Transverse colon (tissue), 4 donors: ENCODE data around the gene EFCAB14.

Experiments used
- EP300 ChIP-seq: sonication (generic); formaldehyde crosslinking; IDR thresholded peaks from one replicate; pipeline ENCODE4 v1.6.1; 2017; ENCODE audit warnings: antibody characterized with exemption, low read depth
- POLR2A ChIP-seq: fragments of 450-650 bp; IDR thresholded peaks from one replicate; pipeline ENCODE4 v1.6.1; 2016; ENCODE audit warnings: antibody characterized with exemption, mild to moderate bottlenecking, moderate library complexity
- POLR2AphosphoS5 ChIP-seq, 3 donors: sonication (generic); formaldehyde crosslinking; IDR thresholded peaks; one replicate each; pipeline ENCODE4 v1.6.1; 2016; ENCODE audit warnings: antibody characterized with exemption in 3 of 3
- TF ChIP-seq, protein P1 (sequence below), 5 experiments: fragments of 200-600 bp in 3 of 5; fragments of 450-650 bp in 2 of 5; sonication (generic) in 3 of 5; IDR thresholded peaks; 1 replicate in 2 of 5; 2 replicates in 3 of 5; pipeline ENCODE4 v1.5.1; 2016 to 2017; ENCODE audit warnings: antibody characterized with exemption in 5 of 5, inconsistent platforms in 3 of 5, mild to moderate bottlenecking in 2 of 5, moderate library complexity in 1 of 5

DNA sequence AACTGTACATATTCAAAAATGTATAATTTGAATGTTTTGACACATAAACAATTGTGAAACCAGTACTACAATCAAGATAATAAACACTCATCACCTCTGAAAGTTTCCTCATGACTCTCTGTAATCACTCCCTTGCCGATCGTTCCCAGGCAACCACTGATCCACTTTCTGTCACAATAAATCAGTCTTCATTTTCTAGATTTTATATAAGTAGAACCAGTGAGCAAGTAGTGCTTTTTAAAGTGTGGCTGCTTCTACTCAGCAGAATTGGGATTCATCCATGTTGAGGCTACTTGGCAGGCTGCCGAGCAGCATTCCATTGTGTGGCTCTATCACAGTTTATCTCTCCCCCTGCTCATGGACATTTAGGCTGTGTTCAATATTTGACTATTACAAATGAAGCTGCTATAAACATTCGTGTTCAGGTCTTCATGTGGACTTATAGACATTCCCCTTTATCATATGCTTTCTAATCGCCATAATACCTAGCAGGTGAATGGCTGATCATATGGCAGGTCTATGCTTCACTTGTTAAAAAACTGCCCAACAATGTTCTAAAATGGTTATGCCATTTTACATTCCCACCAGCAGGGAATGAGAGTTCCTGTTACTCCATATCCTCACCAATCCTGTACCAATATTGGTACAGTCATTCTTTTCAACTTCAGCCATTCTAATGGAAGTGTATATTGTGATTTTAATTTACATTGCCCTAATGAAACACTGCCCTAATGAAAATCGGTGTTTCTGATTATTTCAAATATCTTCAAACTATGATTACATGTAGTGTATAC lies 26.7 kb downstream of the EFCAB14 start:
- TF ChIP-seq, protein P1, sequence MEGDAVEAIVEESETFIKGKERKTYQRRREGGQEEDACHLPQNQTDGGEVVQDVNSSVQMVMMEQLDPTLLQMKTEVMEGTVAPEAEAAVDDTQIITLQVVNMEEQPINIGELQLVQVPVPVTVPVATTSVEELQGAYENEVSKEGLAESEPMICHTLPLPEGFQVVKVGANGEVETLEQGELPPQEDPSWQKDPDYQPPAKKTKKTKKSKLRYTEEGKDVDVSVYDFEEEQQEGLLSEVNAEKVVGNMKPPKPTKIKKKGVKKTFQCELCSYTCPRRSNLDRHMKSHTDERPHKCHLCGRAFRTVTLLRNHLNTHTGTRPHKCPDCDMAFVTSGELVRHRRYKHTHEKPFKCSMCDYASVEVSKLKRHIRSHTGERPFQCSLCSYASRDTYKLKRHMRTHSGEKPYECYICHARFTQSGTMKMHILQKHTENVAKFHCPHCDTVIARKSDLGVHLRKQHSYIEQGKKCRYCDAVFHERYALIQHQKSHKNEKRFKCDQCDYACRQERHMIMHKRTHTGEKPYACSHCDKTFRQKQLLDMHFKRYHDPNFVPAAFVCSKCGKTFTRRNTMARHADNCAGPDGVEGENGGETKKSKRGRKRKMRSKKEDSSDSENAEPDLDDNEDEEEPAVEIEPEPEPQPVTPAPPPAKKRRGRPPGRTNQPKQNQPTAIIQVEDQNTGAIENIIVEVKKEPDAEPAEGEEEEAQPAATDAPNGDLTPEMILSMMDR (IDR thresholded peaks at IDR 0.05) = peak in 1 of 5 experiments; percentile 20
- TF ChIP-seq POLR2A (no peak), POLR2AphosphoS5 (IDR thresholded peaks at IDR 0.05) (no peak), EP300 (no peak)
